ENCODE data around the gene SIGLEC10. TPM values are rescaled to one million over a fixed set of nuclear protein-coding genes. Genes with fewer than 3 reads are reported as not detected.

SIGLEC10 gene
- total and polyA plus RNA-seq, 2 experiments from 2014 or later, result 0.47 TPM; not detected in 1

GRCh38 chr19:51392701-51393100 lies 24.7 kb downstream of the SIGLEC10 start:
- Mint-ChIP-seq H3K36me3 (ENCODE audit: low read depth) (peaks cover 7% of the 10 kb centered on the region), H3K4me3 (0 out of 3 replicates have a peak overlapping the region, but pooled peaks have one; percentile 11), H3K27ac (no peak overlapping the region), H3K4me1 (peaks cover 28% of the 10 kb centered on the region), H3K27me3 (ENCODE audit: insufficient read depth, low read depth, poor library complexity) (peaks cover 18% of the 10 kb centered on the region), H3K9me3 (no peaks in the 10 kb centered on the region; the same call in 1 of the 3 replicates)
- Histone ChIP-seq H3K4me1 (ENCODE audit: insufficient read depth) (0 out of 2 replicates have a peak, but pooled peaks cover 8% of the 10 kb centered on the region), H3K79me2 (replicated peaks; ENCODE audit: insufficient read depth) (peaks cover 9% of the 10 kb centered on the region; the same call in 1 of the 2 replicates), H3K4me3 (no peak overlapping the region), H3K27ac (ENCODE audit: low read depth) (no peak overlapping the region), H3F3A (replicated peaks; ENCODE audit: low read depth) (0 out of 2 replicates have a peak, but pooled peaks cover 3% of the 10 kb centered on the region), H3K4me2 (no peak overlapping the region), H3K36me3 (ENCODE audit: insufficient read depth) (no peaks in the 10 kb centered on the region), H4K20me1 (replicated peaks; ENCODE audit: insufficient read depth) (no peaks in the 10 kb centered on the region), H3K27me3 (ENCODE audit: insufficient read depth) (no peaks in the 10 kb centered on the region), H3K9me2 (ENCODE audit: insufficient read depth) (no peaks in the 10 kb centered on the region), H2AFZ (no peak overlapping the region)
- TF ChIP-seq CREB1 (CRISPR knock-in tag; IDR thresholded peaks at IDR 0.05; ENCODE audit: low read depth), result no peak
- TF ChIP-seq ZNF114 (CRISPR knock-in tag; IDR thresholded peaks at IDR 0.05), result no peak
- no peak for TF ChIP-seq JUNB (IDR thresholded peaks at IDR 0.05; ENCODE audit: unreplicated experiment)
- TF ChIP-seq ETS1 (IDR thresholded peaks at IDR 0.05), result no peak
- TF ChIP-seq CTCF (conservative IDR thresholded peaks at IDR 0.05; ENCODE audit: low read depth in 2 of 2), result no peak
- no peak for TF ChIP-seq EZH2 (IDR thresholded peaks at IDR 0.05; ENCODE audit: low read depth, unreplicated experiment)
- no peak for TF ChIP-seq ZNF331 (CRISPR knock-in tag; IDR thresholded peaks at IDR 0.05; ENCODE audit: low read depth)
- DNase-seq (ENCODE audit: low spot score) (no peak), ATAC-seq (no peak)

GRCh38 chr19:51391073-51391611 lies 26.3 kb downstream of the SIGLEC10 start:
- 0 out of 2 replicates have a peak, but pooled peaks cover 8% of the 10 kb centered on the region for H3K4me1 ChIP-seq (ENCODE audit: insufficient read depth)
- H4K20me1 ChIP-seq (replicated peaks; ENCODE audit: insufficient read depth), result no peaks in the 10 kb centered on the region
- peaks cover 2% of the 10 kb centered on the region; the same call in 2 of the 3 replicates for H3K36me3 Mint-ChIP-seq (ENCODE audit: low read depth)
- peaks cover 22% of the 10 kb centered on the region for H3K4me1 Mint-ChIP-seq
- H3K27me3 Mint-ChIP-seq (ENCODE audit: insufficient read depth, low read depth, poor library complexity), result peaks cover 20% of the 10 kb centered on the region
- 0 out of 2 replicates have a peak overlapping the region, but pooled peaks have one; percentile 66 for H2AFZ ChIP-seq
- no peak for DNase-seq (ENCODE audit: low spot score)
- ATAC-seq, result no peak
- H3K9me3 Mint-ChIP-seq, result no peaks in the 10 kb centered on the region; the same call in 1 of the 3 replicates
- H3K27ac Mint-ChIP-seq, result 0 out of 2 replicates have a peak overlapping the region, but pooled peaks have one; percentile 56
- peaks cover 9% of the 10 kb centered on the region; the same call in 1 of the 2 replicates for H3K79me2 ChIP-seq (replicated peaks; ENCODE audit: insufficient read depth)
- H3K27ac ChIP-seq (ENCODE audit: low read depth), result no peak overlapping the region; the same call in 1 of the 2 replicates
- TF ChIP-seq CREB1 (CRISPR knock-in tag; IDR thresholded peaks at IDR 0.05; ENCODE audit: low read depth) (no peak), EZH2phosphoT487 (IDR thresholded peaks at IDR 0.05; ENCODE audit: unreplicated experiment) (no peak), CTCF (conservative IDR thresholded peaks at IDR 0.05; ENCODE audit: low read depth in 2 of 2) (no peak), ZNF114 (CRISPR knock-in tag; IDR thresholded peaks at IDR 0.05) (no peak), ETS1 (IDR thresholded peaks at IDR 0.05) (no peak), ZNF331 (CRISPR knock-in tag; IDR thresholded peaks at IDR 0.05; ENCODE audit: low read depth) (no peak), REST (IDR thresholded peaks at IDR 0.05; ENCODE audit: unreplicated experiment) (no peak)
- peak overlapping the region; percentile 22 for H3K4me3 ChIP-seq
- 0 out of 2 replicates have a peak, but pooled peaks cover 3% of the 10 kb centered on the region for H3F3A ChIP-seq (replicated peaks; ENCODE audit: low read depth)
- H3K4me3 Mint-ChIP-seq, result no peak overlapping the region; the same call in 2 of the 3 replicates
- H3K27me3 ChIP-seq (ENCODE audit: insufficient read depth), result no peaks in the 10 kb centered on the region
- H3K36me3 ChIP-seq (ENCODE audit: insufficient read depth), result no peaks in the 10 kb centered on the region
- no peaks in the 10 kb centered on the region for H3K9me2 ChIP-seq (ENCODE audit: insufficient read depth)
- H3K4me2 ChIP-seq, result peak overlapping the region; percentile 64
